DOHH2 (cell line): ENCODE data around the gene COL18A1.

Experiments used
- H3F3A ChIP-seq: fragments of 200-600 bp; sonication (generic), shearing (Covaris generic); 2 replicates; pipeline ENCODE4 v1.6.0; 2016; ENCODE audit warnings: antibody characterized with exemption, mild to moderate bottlenecking; ENCODE audit not compliant: control insufficient read depth, insufficient read depth
- H3K27ac ChIP-seq: fragments of 200-600 bp; sonication (generic); 2 replicates; pipeline ENCODE4 v1.5.1; 2014; ENCODE audit warnings: low read depth, mild to moderate bottlenecking, low read length, moderate library complexity
- H3K27me3 ChIP-seq: fragments of 200-600 bp; sonication (generic); 2 replicates; pipeline ENCODE4 v1.6.1; 2014; ENCODE audit warnings: mild to moderate bottlenecking, low read length, mixed read lengths; ENCODE audit not compliant: control insufficient read depth
- H3K36me3 ChIP-seq: fragments of 200-600 bp; sonication (generic); 2 replicates; pipeline ENCODE4 v1.6.1; 2014; ENCODE audit warnings: mild to moderate bottlenecking, low read length, moderate library complexity, mixed read lengths; ENCODE audit not compliant: control insufficient read depth
- H3K4me1 ChIP-seq: fragments of 200-600 bp; sonication (generic); 2 replicates; pipeline ENCODE4 v1.6.1; 2014; ENCODE audit warnings: mild to moderate bottlenecking, low read length, mixed read lengths; ENCODE audit not compliant: control insufficient read depth
- H3K4me2 ChIP-seq: fragments of 200-600 bp; sonication (generic); 2 replicates; pipeline ENCODE4 v1.6.0; 2014; ENCODE audit warnings: mild to moderate bottlenecking, low read length, moderate library complexity
- H3K4me3 ChIP-seq: fragments of 200-600 bp; sonication (generic); 2 replicates; pipeline ENCODE4 v1.5.1; 2014; ENCODE audit warnings: mild to moderate bottlenecking, low read length, mixed read lengths
- H3K79me2 ChIP-seq: fragments of 200-600 bp; sonication (generic); 2 replicates; pipeline ENCODE4 v1.6.1; 2014; ENCODE audit warnings: mild to moderate bottlenecking, low read length, mixed read lengths; ENCODE audit not compliant: control insufficient read depth
- H3K9me2 ChIP-seq: fragments of 200-600 bp; sonication (generic); replicated peaks from 2 replicates; pipeline ENCODE4 v1.6.1; 2014; ENCODE audit warnings: mild to moderate bottlenecking, low read length, mixed read lengths; ENCODE audit not compliant: control insufficient read depth
- H3K9me3 ChIP-seq: fragments of 200-600 bp; sonication (generic); 2 replicates; pipeline ENCODE4 v1.6.1; 2014; ENCODE audit warnings: antibody characterized with exemption, low read length, mixed read lengths; ENCODE audit not compliant: control insufficient read depth, insufficient read depth
- H4K20me1 ChIP-seq: fragments of 200-600 bp; sonication (generic); 2 replicates; pipeline ENCODE4 v1.6.0; 2014; ENCODE audit warnings: low read depth, mild to moderate bottlenecking, antibody characterized with exemption, low read length, moderate library complexity; ENCODE audit not compliant: control insufficient read depth, insufficient read depth
- EZH2phosphoT487 ChIP-seq: fragments of 200-600 bp; sonication (generic); IDR thresholded peaks from 2 replicates; pipeline ENCODE4 v1.6.1; 2017; ENCODE audit warnings: borderline replicate concordance, mild to moderate bottlenecking, antibody characterized with exemption, low read length, moderate library complexity, mixed read lengths
- TF ChIP-seq, protein P1 (sequence below): fragments of 200-600 bp; sonication (generic); IDR thresholded peaks from one replicate; pipeline ENCODE4 v1.5.1; 2014; ENCODE audit warnings: antibody characterized with exemption, mild to moderate bottlenecking, low read depth, low read length; ENCODE audit not compliant: poor library complexity, severe bottlenecking

COL18A1 gene

GRCh38 chr21:45428534-45428933, 23.6 kb downstream of the COL18A1 start:
- Histone ChIP-seq H3K27ac (no peak overlapping the region), H3K4me1 (no peaks in the 10 kb centered on the region), H3K27me3 (no peaks in the 10 kb centered on the region), H3K36me3 (no peaks in the 10 kb centered on the region), H3K9me2 (no peaks in the 10 kb centered on the region), H3K4me2 (no peak overlapping the region), H3K79me2 (no peaks in the 10 kb centered on the region), H3K4me3 (no peak overlapping the region), H4K20me1 (no peaks in the 10 kb centered on the region), H3F3A (no peaks in the 10 kb centered on the region), H3K9me3 (no peaks in the 10 kb centered on the region)
- TF ChIP-seq, protein P1, sequence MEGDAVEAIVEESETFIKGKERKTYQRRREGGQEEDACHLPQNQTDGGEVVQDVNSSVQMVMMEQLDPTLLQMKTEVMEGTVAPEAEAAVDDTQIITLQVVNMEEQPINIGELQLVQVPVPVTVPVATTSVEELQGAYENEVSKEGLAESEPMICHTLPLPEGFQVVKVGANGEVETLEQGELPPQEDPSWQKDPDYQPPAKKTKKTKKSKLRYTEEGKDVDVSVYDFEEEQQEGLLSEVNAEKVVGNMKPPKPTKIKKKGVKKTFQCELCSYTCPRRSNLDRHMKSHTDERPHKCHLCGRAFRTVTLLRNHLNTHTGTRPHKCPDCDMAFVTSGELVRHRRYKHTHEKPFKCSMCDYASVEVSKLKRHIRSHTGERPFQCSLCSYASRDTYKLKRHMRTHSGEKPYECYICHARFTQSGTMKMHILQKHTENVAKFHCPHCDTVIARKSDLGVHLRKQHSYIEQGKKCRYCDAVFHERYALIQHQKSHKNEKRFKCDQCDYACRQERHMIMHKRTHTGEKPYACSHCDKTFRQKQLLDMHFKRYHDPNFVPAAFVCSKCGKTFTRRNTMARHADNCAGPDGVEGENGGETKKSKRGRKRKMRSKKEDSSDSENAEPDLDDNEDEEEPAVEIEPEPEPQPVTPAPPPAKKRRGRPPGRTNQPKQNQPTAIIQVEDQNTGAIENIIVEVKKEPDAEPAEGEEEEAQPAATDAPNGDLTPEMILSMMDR: no peak
- TF ChIP-seq EZH2phosphoT487: no peak

GRCh38 chr21:45429221-45430175, 24.5 kb downstream of the COL18A1 start:
- H3K9me3 ChIP-seq: no peaks in the 10 kb centered on the region; the same call in 1 of the 2 replicates
- no peaks in the 10 kb centered on the region for H3K36me3 ChIP-seq
- H3K27me3 ChIP-seq: no peaks in the 10 kb centered on the region
- H3K4me3 ChIP-seq: no peak overlapping the region
- no peaks in the 10 kb centered on the region for H3K79me2 ChIP-seq
- no peak overlapping the region for H3K4me2 ChIP-seq
- no peak overlapping the region for H3K27ac ChIP-seq
- H3F3A ChIP-seq: no peaks in the 10 kb centered on the region
- no peaks in the 10 kb centered on the region for H4K20me1 ChIP-seq
- TF ChIP-seq, protein P1: no peak
- no peak for TF ChIP-seq EZH2phosphoT487
- no peaks in the 10 kb centered on the region for H3K9me2 ChIP-seq
- no peaks in the 10 kb centered on the region for H3K4me1 ChIP-seq

DNA sequence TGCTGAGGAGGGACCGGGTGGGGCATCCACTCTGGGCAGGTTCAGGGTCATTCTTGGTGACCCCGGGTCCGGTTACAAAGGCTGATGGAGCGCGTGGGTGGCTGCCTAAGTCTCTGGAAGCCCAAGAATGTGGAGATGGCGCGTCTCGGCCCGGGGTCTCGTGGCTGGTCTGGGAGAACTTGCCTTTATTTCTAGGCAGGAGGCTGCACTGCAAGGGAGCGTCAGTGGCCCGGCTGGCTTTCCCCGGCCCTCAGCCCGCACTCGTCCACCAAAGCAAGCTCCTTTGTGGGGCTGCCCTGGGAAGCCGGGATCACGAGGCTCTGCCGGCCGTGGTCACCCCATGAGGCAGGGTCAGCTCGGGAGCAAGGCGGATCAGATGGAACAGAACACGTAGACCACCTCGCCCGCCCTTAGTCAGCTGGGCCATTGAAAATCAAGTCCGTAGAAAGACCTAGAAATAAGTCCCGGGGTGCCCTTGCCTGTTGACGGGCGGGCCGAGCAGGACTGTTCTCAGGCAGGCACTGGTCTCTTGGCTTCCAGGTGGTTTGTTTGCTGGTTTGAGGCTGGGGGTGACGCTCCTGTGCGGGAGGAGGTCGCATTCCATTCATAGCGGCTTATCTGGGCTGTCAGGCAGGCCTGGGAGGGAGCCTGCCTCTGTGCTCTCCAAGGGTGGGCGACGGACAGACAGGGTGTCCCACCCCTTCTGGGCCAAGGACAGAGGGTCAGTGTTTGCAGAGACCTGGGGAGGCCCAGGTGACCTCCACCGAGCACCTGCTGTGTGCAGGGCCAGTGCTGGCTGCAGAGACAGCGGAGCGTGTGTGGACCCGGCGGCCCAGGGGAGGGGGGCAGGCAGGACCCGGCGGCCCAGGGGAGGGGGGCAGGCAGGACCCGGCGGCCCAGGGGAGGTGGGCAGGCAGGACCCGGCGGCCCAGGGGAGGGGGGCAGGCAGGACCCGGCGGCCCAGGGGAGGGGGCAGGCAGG, 25.8 kb downstream of the COL18A1 start:
- Histone ChIP-seq H3K27ac (no peak overlapping the region), H3F3A (no peaks in the 10 kb centered on the region), H3K9me3 (peaks cover 4% of the 10 kb centered on the region; the same call in 1 of the 2 replicates), H3K4me3 (no peak overlapping the region), H3K36me3 (no peaks in the 10 kb centered on the region), H3K4me1 (no peaks in the 10 kb centered on the region), H3K79me2 (no peaks in the 10 kb centered on the region), H3K9me2 (no peaks in the 10 kb centered on the region), H3K27me3 (no peaks in the 10 kb centered on the region), H4K20me1 (no peaks in the 10 kb centered on the region), H3K4me2 (no peak overlapping the region)
- no peak for TF ChIP-seq EZH2phosphoT487
- TF ChIP-seq, protein P1: no peak
